ENCODE results near the gene ANKRD42. TPM values are rescaled to one million over a fixed set of nuclear protein-coding genes. Genes with fewer than 3 reads are reported as not detected.

The ANKRD42 gene
- 1 to 10 TPM; 8.3 to 9.6 TPM for total RNA-seq

DNA sequence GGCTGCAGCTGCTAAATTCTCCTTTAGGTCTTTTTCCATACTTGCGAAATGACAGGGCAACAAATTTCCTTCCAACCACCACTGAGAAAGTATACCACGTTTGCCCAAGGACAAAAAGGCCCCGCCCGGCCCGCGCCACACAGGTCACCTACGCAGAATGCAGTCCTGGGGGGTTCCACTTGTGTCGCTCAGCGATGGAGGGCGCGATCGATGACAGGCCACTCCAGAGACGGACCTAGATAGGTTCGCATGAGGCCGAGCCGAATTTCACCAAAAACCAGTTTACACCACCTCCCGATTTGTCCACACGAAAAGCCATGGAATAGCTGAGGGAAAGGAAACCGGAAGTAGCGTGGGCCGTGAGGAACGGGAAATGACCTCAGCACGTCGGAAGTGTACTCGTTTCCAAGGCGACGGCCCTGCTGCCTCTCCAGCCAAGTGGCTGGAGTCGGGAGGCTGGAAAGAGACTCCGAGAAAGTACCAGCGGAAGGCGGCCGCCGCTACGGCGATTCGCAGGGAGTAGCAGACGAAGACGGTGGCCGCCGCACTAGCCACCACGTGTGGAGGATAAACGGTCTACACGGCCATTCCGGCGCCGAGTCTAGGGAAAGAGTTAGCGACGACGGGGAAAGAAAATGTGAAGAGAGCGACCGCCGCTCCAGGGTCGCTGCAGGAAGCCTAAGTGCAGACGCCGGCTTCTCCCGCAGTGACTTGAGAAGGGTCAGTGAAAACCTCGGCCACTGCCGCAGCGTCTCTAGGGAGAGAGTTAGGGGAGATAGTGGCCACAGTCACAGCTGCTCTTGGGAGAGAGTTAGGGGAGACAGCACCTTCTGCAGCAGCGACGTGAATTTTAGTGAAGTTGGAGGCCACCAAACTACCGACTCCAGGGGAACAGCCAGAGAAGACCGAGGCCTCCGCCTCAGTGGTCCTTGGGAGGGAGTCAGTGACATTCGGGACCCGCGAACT, at the start of gene ANKRD42:
ANKRD42 (plus strand) TSS at position 398 of the 966 bp plus-strand sequence. CDS start 959 bp downstream, outside the sequence.
- 0 to 1% methylated on average over 38 to 67 of the region's 67 CpGs for WGBS, 2 donors
- intact Hi-C loops (cut with DNase I) = no loop called here
- Histone ChIP-seq H3K36me3 (replicated peaks in 1 of 2; ENCODE audit: insufficient read depth in 1 of 2, low read depth in 2 of 2) (peaks cover 0 to 3% of the 10 kb centered on the region in 2 donors), H3K9me3 (no peaks in the 10 kb centered on the region), H3K27me3 (no peaks in the 10 kb centered on the region), H3K27ac (peak within 1 kb of the TSS; percentile 81 to 95 (median 88)), H3K4me1 (peaks cover 42% of the 10 kb centered on the region), H3K4me3 (peak within 1 kb of the TSS; percentile 46 to 83)
- ATAC-seq = peak; percentile 98
- peak; percentile 93 to 97 (median 94) for DNase-seq
- TF ChIP-seq, protein P1, sequence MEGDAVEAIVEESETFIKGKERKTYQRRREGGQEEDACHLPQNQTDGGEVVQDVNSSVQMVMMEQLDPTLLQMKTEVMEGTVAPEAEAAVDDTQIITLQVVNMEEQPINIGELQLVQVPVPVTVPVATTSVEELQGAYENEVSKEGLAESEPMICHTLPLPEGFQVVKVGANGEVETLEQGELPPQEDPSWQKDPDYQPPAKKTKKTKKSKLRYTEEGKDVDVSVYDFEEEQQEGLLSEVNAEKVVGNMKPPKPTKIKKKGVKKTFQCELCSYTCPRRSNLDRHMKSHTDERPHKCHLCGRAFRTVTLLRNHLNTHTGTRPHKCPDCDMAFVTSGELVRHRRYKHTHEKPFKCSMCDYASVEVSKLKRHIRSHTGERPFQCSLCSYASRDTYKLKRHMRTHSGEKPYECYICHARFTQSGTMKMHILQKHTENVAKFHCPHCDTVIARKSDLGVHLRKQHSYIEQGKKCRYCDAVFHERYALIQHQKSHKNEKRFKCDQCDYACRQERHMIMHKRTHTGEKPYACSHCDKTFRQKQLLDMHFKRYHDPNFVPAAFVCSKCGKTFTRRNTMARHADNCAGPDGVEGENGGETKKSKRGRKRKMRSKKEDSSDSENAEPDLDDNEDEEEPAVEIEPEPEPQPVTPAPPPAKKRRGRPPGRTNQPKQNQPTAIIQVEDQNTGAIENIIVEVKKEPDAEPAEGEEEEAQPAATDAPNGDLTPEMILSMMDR (IDR thresholded peaks at IDR 0.05) = peak in 3 of 7 experiments; percentile 15 to 25 (median 19)
- peak; percentile 40 to 89 (median 85) for TF ChIP-seq POLR2A (IDR thresholded peaks at IDR 0.05)

DNA sequence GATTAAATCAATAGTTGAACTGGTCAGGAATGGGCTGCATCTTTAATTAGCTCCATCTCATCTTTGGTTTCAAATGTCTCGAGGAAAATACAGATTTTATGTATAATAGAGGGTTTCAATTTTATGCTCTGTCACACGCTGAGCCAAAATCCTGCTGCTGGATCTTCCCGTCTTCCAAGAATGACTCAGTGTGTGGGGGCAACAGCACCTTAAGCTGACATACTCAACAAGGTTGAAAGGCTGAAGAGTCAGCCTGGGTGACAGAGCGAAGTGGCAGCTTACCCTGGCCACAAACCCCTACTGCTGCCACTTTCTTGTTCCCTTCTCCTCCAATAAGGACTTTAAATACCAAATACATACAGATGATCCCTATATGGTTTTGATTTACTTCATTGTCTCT, 45.6 kb upstream of the ANKRD42 start:
- no peaks in the 10 kb centered on the region for H3K27me3 ChIP-seq
- WGBS, 2 donors = 84 to 88% methylated on average over 4 of the region's 4 CpGs
- no peak for DNase-seq
- H3K4me3 ChIP-seq = no peak overlapping the region
- no peaks in the 10 kb centered on the region for H3K4me1 ChIP-seq
- ATAC-seq = no peak
- intact Hi-C loops (cut with DNase I) = no loop called here
- H3K27ac ChIP-seq = no peak overlapping the region
- no peaks in the 10 kb centered on the region for H3K9me3 ChIP-seq
- no peaks in the 10 kb centered on the region for H3K36me3 ChIP-seq (replicated peaks in 1 of 2; ENCODE audit: insufficient read depth in 1 of 2, low read depth in 2 of 2)
- TF ChIP-seq, protein P1 (IDR thresholded peaks at IDR 0.05) = no peak
- TF ChIP-seq POLR2A (IDR thresholded peaks at IDR 0.05) = no peak

DNA sequence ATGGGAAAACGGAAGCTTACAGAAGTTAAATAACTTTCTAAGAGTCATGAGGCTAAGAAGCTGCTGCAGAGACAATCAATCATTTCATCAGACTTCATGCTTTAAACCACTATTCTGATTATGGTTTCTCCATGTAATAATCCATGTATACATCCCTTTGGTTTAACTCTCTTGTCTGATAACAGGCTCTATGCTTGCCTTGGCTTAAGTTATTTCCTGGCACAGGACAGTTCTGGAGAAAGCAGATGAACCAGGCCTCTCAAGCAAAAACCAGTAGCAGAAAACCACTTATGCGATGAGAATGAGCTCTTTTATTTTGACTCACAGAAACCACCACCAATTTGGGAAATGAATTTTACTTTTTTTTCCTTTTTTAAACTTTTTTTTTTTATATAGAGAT, 43.1 kb upstream of the ANKRD42 start:
- ATAC-seq (no peak), DNase-seq (no peak)
- Histone ChIP-seq H3K27me3 (no peaks in the 10 kb centered on the region), H3K4me1 (peaks cover 2% of the 10 kb centered on the region), H3K27ac (no peak overlapping the region), H3K36me3 (replicated peaks in 1 of 2; ENCODE audit: insufficient read depth in 1 of 2, low read depth in 2 of 2) (no peaks in the 10 kb centered on the region), H3K9me3 (no peaks in the 10 kb centered on the region), H3K4me3 (no peak overlapping the region)
- intact Hi-C loops (cut with DNase I) = no loop called here
- TF ChIP-seq, protein P1 (IDR thresholded peaks at IDR 0.05) = no peak
- no peak for TF ChIP-seq POLR2A (IDR thresholded peaks at IDR 0.05)
- 89 to 95% methylated on average over 2 of the region's 2 CpGs for WGBS, 2 donors

DNA sequence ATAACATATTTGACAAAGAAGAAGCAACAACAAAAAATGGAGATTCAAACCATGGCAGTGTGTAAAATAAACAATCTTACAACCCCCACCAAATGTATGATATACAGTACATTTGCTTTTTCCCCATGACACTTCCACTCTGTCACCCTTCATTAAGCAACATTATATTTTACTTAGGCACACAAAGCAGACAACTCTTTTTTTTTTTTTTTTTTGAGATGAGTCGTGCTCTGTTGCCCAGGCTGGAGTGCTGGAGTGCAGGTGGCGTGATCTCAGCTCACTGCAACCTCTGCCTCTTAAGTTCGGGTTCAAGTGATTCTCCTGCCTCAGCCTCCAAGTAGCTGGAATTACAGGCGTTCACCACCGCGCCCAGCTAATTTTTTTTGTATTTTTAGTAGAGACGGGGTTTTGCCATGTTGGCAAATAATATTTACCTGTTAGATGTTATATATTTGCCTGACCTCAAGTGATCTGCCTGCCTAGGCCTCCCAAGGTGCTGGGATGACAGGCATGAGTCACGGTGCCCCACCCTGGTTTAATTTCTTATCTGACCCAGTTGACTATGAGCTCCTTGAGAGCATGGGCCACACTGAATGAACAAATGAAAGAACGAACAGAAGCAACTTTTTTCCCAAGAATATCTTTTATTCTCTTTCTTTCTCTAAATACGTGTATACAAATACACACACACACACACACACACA, 42.1 kb upstream of the ANKRD42 start:
- TF ChIP-seq, protein P1 (IDR thresholded peaks at IDR 0.05) = no peak
- TF ChIP-seq POLR2A (IDR thresholded peaks at IDR 0.05) = no peak
- Histone ChIP-seq H3K9me3 (no peaks in the 10 kb centered on the region), H3K4me3 (no peak overlapping the region), H3K27ac (no peak overlapping the region), H3K4me1 (peaks cover 5% of the 10 kb centered on the region), H3K27me3 (no peaks in the 10 kb centered on the region), H3K36me3 (replicated peaks in 1 of 2; ENCODE audit: insufficient read depth in 1 of 2, low read depth in 2 of 2) (no peaks in the 10 kb centered on the region)
- 85 to 86% methylated on average over 10 of the region's 10 CpGs for WGBS, 2 donors
- ATAC-seq (no peak), DNase-seq (no peak)
- intact Hi-C loops (cut with DNase I) = no loop called here
